HG02840 (cell line): Measurements from ENCODE around the gene IFT172.

Experiments used
- ATAC-seq: cut with Tn5 transposase; IDR thresholded peaks from one replicate; pipeline ENCODE4 v1.9.1; 2021; ENCODE audit warnings: mild to moderate bottlenecking, moderate library complexity, moderate number of reproducible peaks; ENCODE audit not compliant: unreplicated experiment, low FRiP score

The IFT172 gene

DNA sequence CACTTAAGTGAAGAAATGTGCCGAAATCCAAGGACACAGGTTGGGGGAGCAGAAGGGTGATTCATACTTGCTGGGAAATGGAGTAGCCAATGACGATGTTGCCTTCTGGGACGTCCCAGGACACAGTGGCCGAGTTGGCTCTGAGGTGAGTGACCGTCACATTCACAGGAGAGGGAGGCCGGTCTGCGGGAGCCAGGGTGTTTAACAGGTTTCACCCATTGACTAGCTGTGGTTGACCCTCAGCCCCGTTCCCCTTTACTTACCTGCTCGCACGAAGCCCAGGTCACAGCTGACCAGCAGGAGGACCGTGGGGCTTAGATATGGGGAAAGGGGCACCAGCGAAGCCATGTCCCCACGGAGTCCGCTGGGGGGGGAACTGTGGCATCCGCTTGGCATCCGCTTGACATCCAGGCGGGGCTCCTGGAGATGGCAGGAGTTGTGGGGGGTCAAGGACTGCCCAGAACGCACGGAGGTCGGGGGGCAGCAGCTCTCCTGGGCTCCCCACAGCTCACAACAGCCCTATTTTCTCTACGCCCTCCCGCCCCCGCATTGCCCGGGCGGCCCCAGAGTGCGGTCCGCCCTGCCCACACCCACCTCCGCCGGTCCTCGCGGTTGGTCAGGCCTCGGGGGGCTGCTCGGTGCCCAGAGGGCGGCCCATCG lies 4.9 kb upstream of the IFT172 start:
- no peak for ATAC-seq

- no peak for ATAC-seq
Measured at GRCh38 chr2:27493948-27494283, 4.4 kb upstream of the IFT172 start.

GRCh38 chr2:27492557-27492956 lies 3.0 kb upstream of the IFT172 start:
- ATAC-seq: no peak

GRCh38 chr2:27489118-27489497 lies 435 bp downstream of the IFT172 start:
- ATAC-seq: no peak

DNA sequence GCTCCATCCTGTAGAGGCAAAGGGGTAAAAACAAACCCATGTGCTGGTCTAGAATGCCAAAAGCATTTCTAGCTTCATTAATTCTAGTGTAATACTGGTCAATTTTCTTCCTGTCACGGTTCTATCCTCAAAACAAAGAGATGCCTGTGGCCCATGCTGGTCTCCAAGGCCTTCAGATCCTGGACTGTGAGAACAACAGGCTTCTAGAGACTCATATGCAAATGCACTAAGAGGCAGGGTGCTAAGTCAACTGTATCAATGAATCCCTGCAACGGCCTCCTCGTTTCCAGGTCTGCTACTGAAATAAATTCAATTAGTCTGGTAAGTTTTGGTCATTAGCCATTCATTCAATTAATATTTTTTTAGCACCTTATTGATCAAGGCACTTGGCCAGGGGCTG lies 4.0 kb downstream of the IFT172 start:
- ATAC-seq: no peak

DNA sequence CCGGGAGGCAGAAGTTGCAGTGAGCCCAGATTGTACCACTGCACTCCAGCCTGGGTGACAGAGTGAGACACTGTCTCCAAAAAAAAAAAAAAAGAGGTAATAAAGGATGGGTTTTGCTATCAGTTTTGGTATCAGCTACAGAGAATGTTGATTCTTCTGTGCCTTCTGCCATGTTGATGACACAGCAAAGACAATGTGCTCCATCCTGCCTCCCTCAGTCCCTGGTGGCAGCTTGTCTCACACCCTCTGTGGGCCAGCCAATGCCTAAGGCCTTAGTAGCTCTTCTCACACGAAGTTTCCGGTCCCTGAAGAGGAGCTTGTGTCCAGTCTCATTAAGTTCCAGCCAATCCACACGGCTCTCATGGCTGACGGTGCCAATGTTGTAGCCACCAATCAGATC lies 17.6 kb downstream of the IFT172 start:
- no peak for ATAC-seq

- ATAC-seq: no peak
Measured at GRCh38 chr2:27464443-27464842, 25.1 kb downstream of the IFT172 start.

DNA sequence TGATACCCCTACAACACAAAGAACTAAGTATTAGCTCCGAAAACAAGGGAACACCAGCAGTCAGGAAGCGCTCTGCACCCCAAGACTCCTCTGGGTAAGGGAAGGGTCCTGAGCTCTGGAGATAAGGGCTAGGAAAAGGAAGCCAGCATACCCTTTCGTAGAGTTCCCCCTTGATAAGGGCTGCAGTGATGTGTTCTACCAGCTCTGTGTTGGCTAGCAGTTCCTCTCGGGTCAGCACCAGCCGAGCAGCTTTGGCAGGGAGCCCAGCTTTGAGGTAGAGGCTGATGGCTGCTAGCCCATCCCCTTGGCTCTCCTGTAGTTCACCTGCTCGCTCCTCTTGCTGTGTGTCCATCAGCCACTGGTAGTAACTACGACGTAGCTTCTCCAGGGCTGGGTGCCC lies 28.4 kb downstream of the IFT172 start:
- ATAC-seq: no peak

GRCh38 chr2:27453968-27454367 lies 35.6 kb downstream of the IFT172 start:
- no peak for ATAC-seq

DNA sequence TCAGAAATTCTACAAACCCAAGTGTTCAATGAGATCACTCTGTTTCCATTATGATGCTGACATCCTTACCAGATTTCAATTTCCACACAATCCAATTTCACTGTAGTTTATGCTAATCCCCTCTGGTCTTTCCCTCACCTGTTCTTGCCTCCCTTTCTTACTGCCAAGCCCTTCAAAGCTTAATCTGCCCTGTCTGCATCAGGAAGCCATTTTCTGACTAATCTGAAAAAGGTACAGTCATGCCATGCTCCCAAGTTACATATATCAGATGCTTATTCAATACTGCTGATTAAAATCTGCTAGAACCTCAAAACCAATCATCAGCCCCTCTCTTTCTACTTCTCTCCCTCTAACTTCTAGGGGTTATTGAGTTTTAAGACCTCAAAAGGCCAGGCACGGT lies 38.4 kb downstream of the IFT172 start:
- ATAC-seq: no peak

DNA sequence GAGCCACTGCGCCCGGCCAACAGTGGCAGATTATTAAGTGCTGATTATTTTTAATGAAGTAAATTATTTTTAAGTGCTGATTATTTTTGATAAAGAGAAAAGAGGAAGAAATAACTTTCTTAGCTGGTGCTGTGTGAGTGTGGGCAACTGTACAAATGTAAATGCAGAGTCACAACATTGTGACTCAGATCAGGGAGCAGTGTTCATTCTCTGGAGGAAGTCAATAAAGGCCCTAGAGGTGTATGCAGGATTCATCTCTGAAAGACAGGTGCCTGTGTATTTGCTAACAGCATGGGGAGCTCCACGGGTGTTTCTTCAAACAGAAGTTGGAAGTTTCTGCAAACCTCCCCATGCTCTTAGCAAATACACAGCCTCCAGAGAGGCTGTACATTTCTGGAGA lies 41.2 kb downstream of the IFT172 start:
- ATAC-seq: no peak

DNA sequence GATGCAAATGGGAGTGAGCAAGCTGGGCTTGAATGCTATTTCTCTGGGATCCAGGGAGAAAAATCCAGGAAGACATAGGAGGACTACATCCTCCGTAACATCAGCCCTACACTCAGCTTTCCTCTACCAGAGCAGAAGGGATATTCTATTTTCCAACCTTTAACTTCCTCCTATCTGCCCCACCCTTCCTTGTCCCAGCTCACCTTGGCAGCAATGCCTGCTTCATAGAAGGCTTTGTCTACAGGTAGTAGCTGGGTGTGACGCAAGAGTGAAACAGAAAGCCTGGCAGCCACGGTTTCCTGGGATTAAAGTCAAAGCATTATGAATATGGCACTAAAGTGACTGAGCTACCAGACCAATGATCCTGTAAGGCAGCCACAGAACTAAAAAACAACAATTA lies 43.5 kb downstream of the IFT172 start:
- ATAC-seq: no peak

GRCh38 chr2:27445615-27446014 lies 43.9 kb downstream of the IFT172 start:
- ATAC-seq: no peak

DNA sequence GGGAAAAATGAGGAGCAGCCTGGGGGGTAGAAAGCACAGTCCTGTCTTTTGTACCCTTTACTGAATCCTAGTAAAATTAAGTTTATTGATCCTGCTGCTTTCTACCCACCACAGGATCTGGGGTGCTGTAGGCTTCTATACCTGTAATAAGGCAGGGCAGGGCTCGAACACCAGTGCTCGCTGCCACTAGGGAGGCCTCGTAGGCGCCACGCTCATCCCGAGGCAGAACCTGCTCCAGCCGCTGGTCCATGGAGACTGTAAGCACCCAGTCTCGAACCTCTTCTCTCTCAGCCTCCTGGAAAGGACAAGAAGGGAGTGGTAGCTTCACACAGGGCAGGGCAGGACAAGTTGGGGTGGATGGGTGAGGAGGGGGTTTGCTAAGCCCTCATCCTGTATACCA lies 44.4 kb downstream of the IFT172 start:
- no peak for ATAC-seq

DNA sequence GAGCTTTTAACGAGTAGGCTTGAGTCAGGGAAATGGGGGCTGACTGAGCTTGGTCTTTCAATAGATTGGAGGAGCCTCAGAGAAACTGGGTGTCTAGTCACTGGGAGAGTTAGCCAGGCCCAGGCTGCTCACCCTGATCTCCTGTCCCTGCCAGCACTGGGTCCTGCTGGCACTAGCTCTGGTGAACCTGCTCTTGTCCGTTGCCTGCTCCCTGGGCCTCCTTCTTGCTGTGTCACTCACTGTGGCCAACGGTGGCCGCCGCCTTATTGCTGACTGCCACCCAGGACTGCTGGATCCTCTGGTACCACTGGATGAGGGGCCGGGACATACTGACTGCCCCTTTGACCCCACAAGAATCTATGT lies 46.6 kb downstream of the IFT172 start:
- no peak for ATAC-seq

DNA sequence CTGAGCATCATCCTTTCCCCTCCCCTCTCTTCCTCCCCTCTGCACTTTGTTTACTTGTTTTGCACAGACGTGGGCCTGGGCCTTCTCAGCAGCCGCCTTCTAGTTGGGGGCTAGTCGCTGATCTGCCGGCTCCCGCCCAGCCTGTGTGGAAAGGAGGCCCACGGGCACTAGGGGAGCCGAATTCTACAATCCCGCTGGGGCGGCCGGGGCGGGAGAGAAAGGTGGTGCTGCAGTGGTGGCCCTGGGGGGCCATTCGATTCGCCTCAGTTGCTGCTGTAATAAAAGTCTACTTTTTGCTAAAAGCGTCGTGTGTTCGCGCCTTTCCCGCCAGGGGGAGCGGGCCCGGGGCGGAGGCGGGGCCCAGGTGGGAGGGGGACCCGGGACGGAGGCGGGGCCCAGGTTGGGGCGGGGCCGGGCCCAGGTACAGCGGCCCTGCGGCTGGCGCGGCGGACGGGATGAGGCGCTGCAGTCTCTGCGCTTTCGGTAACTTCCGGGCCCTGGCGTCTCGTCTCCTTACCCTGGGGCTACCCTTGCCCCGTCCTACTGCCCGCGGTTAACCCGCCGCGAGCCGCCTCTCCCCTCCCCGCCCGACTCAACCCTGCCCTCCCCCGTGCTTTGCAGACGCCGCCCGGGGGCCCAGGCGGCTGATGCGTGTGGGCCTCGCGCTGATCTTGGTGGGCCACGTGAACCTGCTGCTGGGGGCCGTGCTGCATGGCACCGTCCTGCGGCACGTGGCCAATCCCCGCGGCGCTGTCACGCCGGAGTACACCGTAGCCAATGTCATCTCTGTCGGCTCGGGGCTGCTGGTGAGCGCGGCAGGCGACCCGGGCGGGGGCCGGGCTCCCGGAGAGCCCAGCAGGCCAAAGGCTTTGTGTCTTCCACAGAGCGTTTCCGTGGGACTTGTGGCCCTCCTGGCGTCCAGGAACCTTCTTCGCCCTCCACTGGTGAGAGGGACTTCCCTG lies 47.3 kb downstream of the IFT172 start, which contains the start of gene KRTCAP3:
Gene KRTCAP3 (plus strand): TSS at position 424 of the 962 bp plus-strand sequence. CDS start 32 bp downstream, at position 456.
- no peak for ATAC-seq

GRCh38 chr2:27441226-27441926 lies 48.2 kb downstream of the IFT172 start:
- no peak for ATAC-seq

GRCh38 chr2:27435628-27436027 lies 53.9 kb downstream of the IFT172 start:
- no peak for ATAC-seq

DNA sequence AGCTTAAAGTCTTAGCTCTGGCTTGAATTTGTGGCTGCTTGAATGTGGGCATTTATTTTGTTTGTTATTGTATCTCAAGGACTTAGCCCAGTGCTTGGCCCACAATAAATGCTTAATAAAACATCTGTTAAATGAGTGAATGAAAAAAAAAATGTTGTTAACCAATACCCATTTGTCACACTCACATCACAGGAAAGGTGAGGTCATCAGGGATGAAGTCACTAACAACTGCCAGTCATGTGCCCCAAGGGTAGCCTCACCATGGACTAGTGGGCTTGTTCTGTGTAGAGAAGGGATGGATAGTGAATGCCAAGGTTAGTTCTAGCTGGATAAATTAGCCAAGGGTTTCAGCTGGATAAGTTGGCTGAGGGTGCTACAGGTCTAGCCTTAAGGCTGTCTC lies 58.1 kb downstream of the IFT172 start:
- ATAC-seq: no peak

DNA sequence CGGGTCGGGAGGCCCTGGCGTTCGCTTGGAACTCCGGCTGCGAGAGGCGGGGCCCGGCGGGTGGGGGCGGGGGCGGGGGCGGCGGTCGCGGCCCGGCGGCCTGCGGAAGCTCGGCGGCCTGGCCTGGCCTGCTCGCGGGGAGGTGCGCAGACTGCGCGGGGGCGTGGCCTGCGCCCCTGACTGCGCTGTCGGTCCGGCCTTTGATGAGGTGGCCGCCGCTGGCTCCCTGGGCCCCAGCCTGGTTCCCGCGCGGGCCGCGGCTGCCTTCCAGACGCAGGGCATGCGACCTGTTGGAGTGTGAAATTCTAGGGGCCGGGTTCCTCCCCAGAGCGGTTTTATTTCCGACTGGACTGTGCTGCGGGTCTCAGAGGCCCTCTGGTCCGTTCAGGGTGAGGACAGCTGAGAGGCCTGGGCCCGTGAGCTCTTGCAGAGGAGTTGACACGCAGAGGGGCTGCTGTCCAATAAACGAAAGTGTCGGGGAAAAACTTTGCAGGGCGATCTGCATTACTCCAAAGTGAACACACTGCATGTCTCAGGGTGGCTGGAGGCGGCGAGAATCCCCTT lies 60.5 kb downstream of the IFT172 start:
- ATAC-seq: peak; percentile 74
